B cell (primary cell): ENCODE data around the gene ZNF362. TPM values are rescaled to one million over a fixed set of nuclear protein-coding genes. Genes with fewer than 3 reads are reported as not detected.

Experiments
- ATAC-seq: fragments of 200-7000 bp; cut with Tn5 transposase; one replicate; pipeline ENCODE4 v1.10.0; 2021; ENCODE audit warnings: low read depth, mild to moderate bottlenecking, moderate number of reproducible peaks, moderate library complexity
- CTCF ChIA-PET: fragments of 350-600 bp; sonication (Branson Sonifier 250); formaldehyde crosslinking; loops from one replicate; lab custom pipeline; 2021; ENCODE audit warnings: antibody characterized with exemption, inconsistent platforms; lab: Charles Lee
- POLR2A ChIA-PET: fragments of 350-600 bp; sonication (Branson Sonifier 250); formaldehyde crosslinking; loops from one replicate; lab custom pipeline; 2021; ENCODE audit warnings: antibody characterized with exemption; lab: Charles Lee
- DNase-seq: peaks from one replicate; pipeline ENCODE4 v3.0.0; 2013
- H2AFZ ChIP-seq: 2 replicates; pipeline ENCODE4 v1.6.1; 2012; ENCODE audit warnings: mild to moderate bottlenecking, low read depth, low read length; ENCODE audit not compliant: insufficient read depth, poor library complexity, severe bottlenecking
- H3K27ac ChIP-seq, 2 donors: 1 replicate in 1 of 2; 2 replicates in 1 of 2; pipeline ENCODE4 v1.5.1; 2012 to 2013; ENCODE audit warnings: low read length in 2 of 2, mild to moderate bottlenecking in 2 of 2, moderate library complexity in 1 of 2
- H3K27me3 ChIP-seq, 4 experiments: fragments of 200-600 bp in 1 of 4; sonication (generic) in 1 of 4; replicated peaks in 1 of 4; 1 replicate in 2 of 4; 2 replicates in 2 of 4; pipeline versions ENCODE4 v1.6.1 to v1.7.0; 2013 to 2016; ENCODE audit warnings: low read length in 3 of 4, mild to moderate bottlenecking in 2 of 4, mixed read lengths in 1 of 4, moderate library complexity in 1 of 4; ENCODE audit not compliant: insufficient read depth in 4 of 4, control insufficient read depth in 3 of 4; ENCODE audit errors: control extremely low read depth in 1 of 4
- H3K36me3 ChIP-seq, 2 experiments: replicated peaks in 1 of 2; 1 replicate in 1 of 2; 2 replicates in 1 of 2; pipeline versions ENCODE4 v1.6.1 to v1.7.1; 2013; ENCODE audit warnings: low read length in 1 of 2; ENCODE audit not compliant: insufficient read depth in 2 of 2, control insufficient read depth in 1 of 2; ENCODE audit errors: control extremely low read depth in 1 of 2, extremely low read depth in 1 of 2
- H3K4me1 ChIP-seq, 2 donors: fragments of 200-600 bp in 1 of 2; sonication (generic) in 1 of 2; 1 replicate in 1 of 2; 2 replicates in 1 of 2; pipeline versions ENCODE4 v1.5.1 to v1.6.1; 2013 to 2017; ENCODE audit warnings: low read length in 2 of 2; ENCODE audit not compliant: control insufficient read depth in 2 of 2, insufficient read depth in 2 of 2
- H3K4me2 ChIP-seq: replicated peaks from 2 replicates; pipeline ENCODE3; 2012; ENCODE audit warnings: mild to moderate bottlenecking, low read depth, low read length; ENCODE audit not compliant: poor library complexity, severe bottlenecking
- H3K4me3 ChIP-seq, 5 experiments: fragments of 200-600 bp in 1 of 5; sonication (generic) in 1 of 5; 1 replicate in 3 of 5; 2 replicates in 2 of 5; pipeline versions ENCODE4 v1.5.1 to v1.7.0; 2011 to 2016; ENCODE audit warnings: low read length in 4 of 5, mild to moderate bottlenecking in 4 of 5, low read depth in 2 of 5, control low read depth in 1 of 5, moderate library complexity in 1 of 5; ENCODE audit not compliant: insufficient read depth in 1 of 5; ENCODE audit errors: control extremely low read depth in 1 of 5, extremely low read depth in 1 of 5
- H3K79me2 ChIP-seq: fragments of 200-600 bp; sonication (generic); one replicate; pipeline ENCODE4 v1.6.0; 2016; ENCODE audit warnings: low read length; ENCODE audit not compliant: control insufficient read depth, insufficient read depth
- H3K9ac ChIP-seq: fragments of 200-600 bp; sonication (generic); 2 replicates; pipeline ENCODE4 v1.6.1; 2017; ENCODE audit warnings: mild to moderate bottlenecking, low read length, moderate library complexity
- H3K9me3 ChIP-seq, 3 donors: one replicate each; pipeline versions ENCODE4 v1.6.1 to v1.7.1; 2013; ENCODE audit warnings: low read length in 2 of 3; ENCODE audit not compliant: control insufficient read depth in 2 of 3, insufficient read depth in 1 of 3; ENCODE audit errors: control extremely low read depth in 1 of 3
- H4K20me1 ChIP-seq: 2 replicates; pipeline ENCODE4 v1.6.0; 2012; ENCODE audit warnings: mild to moderate bottlenecking, low read length; ENCODE audit not compliant: insufficient read depth, control insufficient read depth, poor library complexity, severe bottlenecking
- H3K27ac Mint-ChIP-seq: one replicate; pipeline ENCODE4 v1.8.0; 2021; ENCODE audit warnings: mixed read lengths
- H3K27me3 Mint-ChIP-seq: one replicate; pipeline ENCODE4 v1.8.0; 2021; ENCODE audit warnings: mixed read lengths
- H3K4me1 Mint-ChIP-seq: one replicate; pipeline ENCODE4 v1.8.0; 2021; ENCODE audit warnings: mixed read lengths
- H3K4me3 Mint-ChIP-seq: one replicate; pipeline ENCODE4 v1.8.0; 2021; ENCODE audit warnings: mixed read lengths
- H3K9me3 Mint-ChIP-seq: one replicate; pipeline ENCODE4 v1.8.0; 2022; ENCODE audit warnings: mixed read lengths; ENCODE audit not compliant: insufficient read depth
- CTCF ChIP-seq: fragments of 200-600 bp; IDR thresholded peaks from one replicate; pipeline ENCODE4 v1.8.0; 2022; ENCODE audit warnings: antibody characterized with exemption, mild to moderate bottlenecking
- EZH2 ChIP-seq: IDR thresholded peaks from 2 replicates; pipeline ENCODE4 v1.6.1; 2012; ENCODE audit warnings: borderline replicate concordance, low read depth, mild to moderate bottlenecking, moderate library complexity, low read length; ENCODE audit not compliant: insufficient read depth, poor library complexity, severe bottlenecking
- WGBS: methylation state at CpG from one replicate; pipeline ENCODE4 v1.1.5; 2013; ENCODE audit warnings: missing lambda C conversion rate; ENCODE audit not compliant: insufficient coverage; 5-methylcytosine and 5-hydroxymethylcytosine counted together
- intact Hi-C: fragments of 100-400 bp; cut with micrococcal nuclease; formaldehyde crosslinking; loops from one replicate; pipeline ENCODE4 v1.10.0; 2022
- polyA plus RNA-seq: library from polyadenylated mRNA; depleted of rRNA; stranded (reverse); fragments of >200 nt; gene quantifications from 2 replicates; pipeline ENCODE4 v1.2.3, GENCODE V29; 2012
- total RNA-seq, 2 donors: library from RNA; stranded (reverse); fragments of 120-200 nt in 1 of 2; gene quantifications; 1 replicate in 1 of 2; 2 replicates in 1 of 2; pipeline versions ENCODE4 v1.2.3 to v1.2.4, GENCODE V29; 2013 to 2022

The ZNF362 gene
- total and polyA plus RNA-seq, 2 donors (not counting 1 experiment from before 2014, with no cell fraction given) = 14.0 to 20.4 TPM

DNA sequence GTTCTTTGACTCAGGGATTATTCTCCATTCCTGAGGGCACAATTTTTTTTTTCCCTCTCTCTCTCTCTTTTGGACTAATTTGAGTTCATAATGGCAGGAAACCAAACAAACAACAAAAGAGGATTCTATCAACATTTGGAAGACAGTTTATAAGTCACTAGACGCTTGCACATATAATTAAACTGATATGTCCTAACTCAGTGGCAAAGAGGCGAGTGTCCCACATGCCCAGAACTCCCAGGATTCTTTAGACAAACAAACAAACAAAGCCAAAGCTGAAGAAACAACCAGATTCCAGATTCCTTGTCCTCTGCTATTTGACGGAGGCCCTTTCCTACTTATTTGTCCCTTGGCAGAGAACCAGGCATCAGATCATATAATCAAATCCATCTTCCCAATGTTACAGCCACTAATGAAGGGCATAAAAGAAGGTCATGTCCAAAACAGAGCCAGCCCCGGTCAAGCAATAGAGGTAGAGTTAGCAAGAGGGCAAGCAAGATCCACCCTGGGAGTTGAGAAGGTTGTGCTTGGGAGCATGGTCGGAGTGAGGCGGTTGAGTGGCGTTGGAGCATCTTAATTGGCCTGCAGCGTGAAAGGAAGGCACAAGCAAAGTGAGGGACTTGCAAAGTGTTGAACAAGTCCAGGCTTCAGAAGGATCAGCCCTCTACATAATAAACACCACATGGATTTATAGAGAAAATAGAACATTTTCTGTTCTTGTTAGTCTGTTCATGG lies 30.3 kb downstream of the ZNF362 start:
- POLR2A ChIA-PET = no interaction called here
- H3K4me1 Mint-ChIP-seq = no peaks in the 10 kb centered on the region
- Histone ChIP-seq H3K4me1 (no peaks in the 10 kb centered on the region), H3K79me2 (peaks cover 4% of the 10 kb centered on the region), H2AFZ (no peak overlapping the region), H3K9ac (no peak overlapping the region), H4K20me1 (no peaks in the 10 kb centered on the region), H3K27me3 (no peaks in the 10 kb centered on the region), H3K36me3 (peaks cover 0 to 52% of the 10 kb centered on the region in 2 experiments), H3K27ac (no peak overlapping the region), H3K9me3 (peaks cover 0 to 11% (median 0%) of the 10 kb centered on the region in 3 donors), H3K4me3 (no peak overlapping the region), H3K4me2 (no peak overlapping the region)
- no peaks in the 10 kb centered on the region for H3K9me3 Mint-ChIP-seq
- H3K4me3 Mint-ChIP-seq = no peak overlapping the region
- intact Hi-C loops = no loop called here
- ATAC-seq = no peak
- H3K27me3 Mint-ChIP-seq = no peaks in the 10 kb centered on the region
- no peak for DNase-seq
- no peak for TF ChIP-seq EZH2
- TF ChIP-seq CTCF = no peak
- CTCF ChIA-PET = no interaction called here
- WGBS = 100% methylated on average over 6 of the region's 8 CpGs
- no peak overlapping the region for H3K27ac Mint-ChIP-seq

DNA sequence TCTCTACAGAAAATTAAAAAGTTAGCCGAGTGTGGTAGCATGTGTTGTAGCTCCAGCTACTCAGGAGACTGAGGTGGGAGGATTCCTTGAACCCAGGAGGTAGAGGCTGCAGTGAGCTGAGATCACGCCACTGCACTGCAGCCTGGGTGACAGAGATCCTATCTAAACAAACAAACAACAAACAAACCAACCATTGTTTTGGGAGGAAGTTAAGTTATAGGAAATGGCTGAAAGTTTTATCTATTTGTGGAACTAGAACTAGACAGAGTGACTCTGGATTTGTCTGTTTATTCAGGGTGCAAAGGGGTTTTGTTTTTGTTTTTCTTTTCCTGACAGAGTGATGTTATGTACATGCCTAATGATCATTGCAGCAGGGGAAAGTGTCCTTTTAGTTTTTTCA lies 31.0 kb downstream of the ZNF362 start:
- ChIA-PET CTCF (no interaction called here), POLR2A (no interaction called here)
- Histone ChIP-seq H3K9ac (no peak overlapping the region), H4K20me1 (no peaks in the 10 kb centered on the region), H3K79me2 (peaks cover 4% of the 10 kb centered on the region), H3K4me3 (no peak overlapping the region), H3K27ac (no peak overlapping the region), H3K27me3 (no peaks in the 10 kb centered on the region), H3K4me2 (no peak overlapping the region), H3K4me1 (no peaks in the 10 kb centered on the region), H3K36me3 (peaks cover 0 to 45% of the 10 kb centered on the region in 2 experiments), H2AFZ (no peak overlapping the region), H3K9me3 (peaks cover 0 to 11% (median 0%) of the 10 kb centered on the region in 3 donors)
- no peaks in the 10 kb centered on the region for H3K4me1 Mint-ChIP-seq
- H3K4me3 Mint-ChIP-seq = no peak overlapping the region
- H3K9me3 Mint-ChIP-seq = no peaks in the 10 kb centered on the region
- ATAC-seq (no peak), DNase-seq (no peak)
- TF ChIP-seq EZH2 (no peak), CTCF (no peak)
- H3K27me3 Mint-ChIP-seq = no peaks in the 10 kb centered on the region
- no CpG with 5 or more reads among the region's 2 CpGs for WGBS
- intact Hi-C loops = no loop called here
- no peak overlapping the region for H3K27ac Mint-ChIP-seq
